Urothelium cell line (cell line): ENCODE measurements around the gene NEK3.
"Not testable (repeated sequence)": the region's sequence is repeated elsewhere in the genome, so short reads cannot be mapped to it uniquely, and the experiment has no call there.

Experiments
- DNase-seq: peaks from one replicate; pipeline ENCODE4 v3.0.0; 2011; ENCODE audit warnings: low spot score, mixed read lengths
- FAIRE-seq: peaks from 2 replicates; lab custom pipeline; 2011; peaks lifted over from hg19 to GRCh38; lab: Jason Lieb, UNC

Gene NEK3

GRCh38 chr13:52159159-52159982, at the start of gene NEK3:
NEK3 (minus strand) TSS chr13:52159597; CDS start chr13:52156191, 3,406 bp downstream.
- FAIRE-seq (no peak), DNase-seq (peak; percentile 72)

DNA sequence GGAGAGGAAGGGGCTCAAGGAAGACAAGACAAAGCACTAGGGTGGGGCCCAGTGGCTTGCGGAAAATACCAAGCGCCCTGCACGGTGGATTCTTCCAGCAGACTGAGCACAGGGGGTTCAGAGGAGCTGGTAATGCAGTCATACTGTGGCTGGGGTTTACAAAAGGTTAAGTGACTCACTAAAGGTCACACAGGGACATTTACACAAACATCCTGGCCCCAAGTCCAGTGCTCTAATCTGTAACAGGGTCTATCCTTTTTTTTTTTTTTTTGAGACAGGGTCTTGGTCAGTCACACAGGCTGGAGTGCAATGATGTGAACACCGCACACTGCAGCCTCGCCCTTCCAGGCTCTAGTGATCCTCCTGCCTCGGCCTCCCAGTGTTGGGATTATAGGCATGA, 49.0 kb upstream of the NEK3 start:
- FAIRE-seq, DNase-seq: not testable (repeated sequence)

- not testable (repeated sequence) for DNase-seq, FAIRE-seq
These were observed 48.5 kb upstream of the NEK3 start for GRCh38 chr13:52207896-52208295.

DNA sequence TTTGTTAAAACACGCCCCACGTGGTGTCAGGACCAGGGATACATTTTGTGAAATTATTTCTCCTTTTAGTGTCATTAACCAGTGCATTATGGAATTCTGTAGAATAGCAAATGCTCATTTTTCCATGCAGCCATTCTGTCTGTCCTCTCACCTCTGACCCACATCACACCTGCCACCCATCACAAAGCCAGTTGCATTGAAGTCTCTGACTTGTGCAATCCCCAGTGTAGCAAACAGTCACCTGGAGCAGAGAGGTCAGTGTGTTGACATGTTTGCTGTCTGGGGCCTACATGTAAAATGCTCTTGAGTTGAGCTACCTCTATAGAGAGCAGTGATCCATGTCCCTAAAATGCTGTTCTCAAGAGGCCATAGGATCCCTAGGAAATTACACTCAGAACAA, 47.9 kb upstream of the NEK3 start:
- DNase-seq, FAIRE-seq: not testable (repeated sequence)

DNA sequence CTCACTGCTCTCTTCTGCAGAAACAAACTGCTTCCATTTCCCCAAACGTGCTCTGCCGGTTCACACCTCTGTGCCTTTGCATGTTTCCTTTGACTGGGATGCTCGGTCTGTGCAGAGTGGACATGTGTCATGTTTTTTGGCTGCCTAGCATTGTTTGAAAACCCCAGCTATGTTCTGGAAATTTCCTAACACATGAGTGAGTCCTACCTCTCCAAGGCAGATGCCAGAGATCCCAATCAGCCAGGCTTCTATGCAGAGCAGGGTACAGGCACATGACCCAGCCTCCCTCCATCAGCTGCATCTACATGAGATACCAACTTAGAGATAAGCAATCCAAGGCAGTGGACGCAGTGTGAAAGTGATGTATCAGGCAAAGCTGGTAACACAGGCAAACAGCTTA, 45.1 kb upstream of the NEK3 start:
- FAIRE-seq, DNase-seq: not testable (repeated sequence)

GRCh38 chr13:52203864-52204263, 44.5 kb upstream of the NEK3 start:
- not testable (repeated sequence) for DNase-seq, FAIRE-seq

GRCh38 chr13:52202506-52202905, 43.1 kb upstream of the NEK3 start:
- not testable (repeated sequence) for DNase-seq, FAIRE-seq

DNA sequence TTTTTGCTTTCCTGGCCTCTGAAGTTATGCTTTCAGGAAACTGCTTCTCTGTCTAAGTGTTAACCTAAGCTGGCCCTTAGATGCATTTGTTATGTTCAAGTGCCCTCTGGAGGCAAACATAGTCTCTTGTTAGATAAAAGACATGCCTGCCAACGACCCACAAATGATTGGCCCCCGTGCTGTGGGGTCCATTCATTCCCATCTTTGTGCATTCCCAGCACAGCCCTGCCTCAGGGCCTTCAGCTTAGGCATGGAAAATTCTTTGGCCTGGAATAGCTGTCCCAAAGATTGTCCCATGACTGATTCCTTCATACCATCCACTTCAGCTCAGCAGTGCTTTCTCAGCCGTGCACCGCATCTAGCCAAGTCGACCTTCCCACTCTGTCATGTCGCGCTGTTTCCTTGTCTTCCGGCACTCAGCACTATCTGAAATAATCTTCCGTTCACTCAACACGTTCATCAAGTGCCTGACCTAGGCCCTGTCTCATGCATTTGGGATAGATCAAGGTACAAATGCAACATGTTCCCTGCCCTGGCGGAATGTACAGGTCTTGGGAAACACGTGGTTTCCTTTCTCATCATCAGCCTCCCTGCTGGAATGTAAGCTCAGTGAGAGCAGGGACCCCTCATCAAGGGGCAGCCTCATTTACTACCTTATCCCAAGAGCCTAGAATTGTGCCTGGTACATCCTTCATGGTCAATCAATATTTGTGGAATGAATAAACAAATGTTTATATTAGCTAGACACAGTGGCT, 42.2 kb upstream of the NEK3 start:
- peak; percentile 12 for DNase-seq

GRCh38 chr13:52195401-52195837, 36.0 kb upstream of the NEK3 start:
- DNase-seq (no peak), FAIRE-seq (no peak)

More for the DNA sequence above, 42.2 kb upstream of the NEK3 start:
- not testable (repeated sequence) for FAIRE-seq

DNA sequence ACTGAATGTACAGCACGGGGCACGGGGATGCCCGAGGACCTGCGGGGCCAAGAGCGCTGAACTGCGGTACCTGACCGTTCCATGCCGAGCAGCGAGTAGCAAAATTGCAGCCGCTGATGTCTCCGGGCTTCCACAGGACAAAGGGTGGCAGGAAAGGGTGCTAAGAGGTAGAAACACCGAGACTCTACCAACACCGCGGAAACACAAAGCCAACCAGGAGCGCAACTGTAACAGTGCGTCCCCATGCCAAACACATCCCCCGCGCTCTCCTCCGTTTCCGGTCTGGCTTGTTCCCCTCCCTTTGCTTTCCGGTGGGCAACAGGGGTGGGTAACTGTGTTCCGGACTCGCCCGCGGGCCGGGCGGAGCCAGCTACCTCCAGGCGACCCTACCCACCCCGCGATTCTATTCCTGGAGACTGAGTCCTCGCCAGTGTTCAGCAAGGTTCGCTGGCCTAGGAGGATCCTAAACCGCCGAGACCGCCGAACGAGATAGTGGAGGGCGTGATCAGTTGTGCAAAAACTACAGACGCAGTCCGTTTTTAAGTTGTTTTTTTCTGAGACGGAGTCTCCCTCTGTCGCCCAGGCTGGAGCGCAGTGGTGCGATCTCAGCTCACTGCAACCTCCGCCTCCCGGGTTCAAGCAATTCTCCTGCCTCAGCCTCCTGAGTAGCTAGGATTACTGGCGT, 34.9 kb upstream of the NEK3 start:
- FAIRE-seq = peak; percentile 17

GRCh38 chr13:52193587-52194183, 34.3 kb upstream of the NEK3 start:
- not testable (repeated sequence) for DNase-seq, FAIRE-seq

More for the DNA sequence above, 34.9 kb upstream of the NEK3 start:
- peak; percentile 73 for DNase-seq

- DNase-seq, FAIRE-seq: not testable (repeated sequence)
These were observed 28.2 kb upstream of the NEK3 start for GRCh38 chr13:52187424-52188187.

GRCh38 chr13:52187029-52187423, 27.6 kb upstream of the NEK3 start:
- FAIRE-seq = no peak
- no peak for DNase-seq

- not testable (repeated sequence) for DNase-seq, FAIRE-seq
These were observed 22.0 kb upstream of the NEK3 start for GRCh38 chr13:52181316-52181954.

GRCh38 chr13:52179925-52180324, 20.5 kb upstream of the NEK3 start:
- no peak for FAIRE-seq
- DNase-seq = no peak

- no peak for DNase-seq
- no peak for FAIRE-seq
These were observed 17.9 kb upstream of the NEK3 start for GRCh38 chr13:52177276-52177675.

GRCh38 chr13:52173970-52174369, 14.6 kb upstream of the NEK3 start:
- DNase-seq, FAIRE-seq: not testable (repeated sequence)

GRCh38 chr13:52173373-52173772, 14.0 kb upstream of the NEK3 start:
- DNase-seq = no peak
- no peak for FAIRE-seq

DNA sequence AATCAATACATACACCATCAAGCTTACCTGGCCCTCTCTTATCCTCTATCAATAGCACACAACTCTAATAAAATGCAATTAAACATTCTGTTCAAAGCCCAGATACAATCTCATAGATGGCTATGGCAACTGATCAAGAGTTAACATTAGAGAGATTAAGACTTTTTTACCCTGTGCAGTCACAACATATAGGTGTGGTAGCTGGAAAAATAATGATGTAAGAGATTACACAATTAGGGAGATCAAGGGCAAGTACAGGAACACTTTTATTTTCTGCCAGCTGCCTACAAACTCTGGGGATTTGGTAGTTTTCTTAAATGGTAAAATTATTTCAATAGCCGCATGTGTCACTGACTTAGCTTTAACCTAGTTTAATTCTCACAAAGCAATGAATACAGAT, 12.3 kb upstream of the NEK3 start:
- not testable (repeated sequence) for FAIRE-seq, DNase-seq
